HCT116 (cell line): ENCODE data around the gene DDX24. TPM values are rescaled to one million over a fixed set of nuclear protein-coding genes. Genes with fewer than 3 reads are reported as not detected.

ENCODE experiments used
- ATAC-seq: fragments of 200-7000 bp; cut with Tn5 transposase; 2 replicates; pipeline ENCODE4 v1.9.1; 2020; ENCODE audit warnings: mild to moderate bottlenecking, moderate library complexity
- BruUV-seq: library from RNA; stranded (reverse); fragments of 400-500 nt; replicated peaks from 2 replicates; lab custom pipeline; 2021; lab: Mats Ljungman, UMichigan
- CTCF ChIA-PET: fragments of 300-600 bp; sonication (Branson Sonifier 250); formaldehyde crosslinking; loops from one replicate; lab custom pipeline; 2021; ENCODE audit warnings: antibody characterized with exemption; lab: Charles Lee
- POLR2A ChIA-PET: fragments of 300-600, 350-600 bp; sonication (Branson Sonifier 250); formaldehyde crosslinking; loops from one replicate; lab custom pipeline; 2021; ENCODE audit warnings: antibody characterized with exemption; lab: Charles Lee
- RAD21 ChIA-PET, 2 experiments: fragments of 300-600 bp; sonication (Branson Sonifier 250); formaldehyde crosslinking; loops; one replicate each; lab custom pipeline; 2023; ENCODE audit warnings: low total read pairs in 2 of 2; ENCODE audit not compliant: uncharacterized antibody in 2 of 2, unreplicated experiment in 2 of 2, low non-redundant PET in 1 of 2; lab: Charles Lee
- DNase-seq: peaks from one replicate; pipeline ENCODE4 v3.0.0-alpha.2; 2010; ENCODE audit warnings: low read depth, low spot score
- H2AFZ ChIP-seq: fragments of 200-600 bp; shearing (Covaris generic), sonication (generic); 2 replicates; pipeline ENCODE4 v1.6.1; 2017; ENCODE audit warnings: low read depth, mixed run types, mixed read lengths, antibody characterized with exemption, low read length; ENCODE audit not compliant: poor library complexity, severe bottlenecking
- H3K27ac ChIP-seq: 2 replicates; pipeline ENCODE4 v1.5.1; 2012; ENCODE audit warnings: low read depth, low read length
- H3K27me3 ChIP-seq: fragments of 200-600 bp; sonication (generic); 2 replicates; pipeline ENCODE4 v1.6.1; 2016; ENCODE audit warnings: mixed run types, low read length, mixed read lengths; ENCODE audit not compliant: insufficient read depth
- H3K36me3 ChIP-seq, 2 experiments: fragments of 200-500 bp in 1 of 2; fragments of 200-600 bp in 1 of 2; sonication (Bioruptor generic) in 1 of 2; sonication (generic) in 1 of 2; 2 replicates each; pipeline versions ENCODE4 v1.5.1 to v1.6.1; 2014 to 2016; ENCODE audit warnings: low read length in 2 of 2, inconsistent platforms in 1 of 2, mixed read lengths in 1 of 2, mixed run types in 1 of 2; ENCODE audit not compliant: insufficient read depth in 2 of 2, control insufficient read depth in 1 of 2
- H3K4me1 ChIP-seq, 2 experiments: fragments of 200-600 bp in 1 of 2; sonication (generic) in 1 of 2; 2 replicates each; pipeline versions ENCODE4 v1.5.1 to v1.6.1; 2012 to 2017; ENCODE audit warnings: low read length in 2 of 2, inconsistent platforms in 1 of 2, mild to moderate bottlenecking in 1 of 2, mixed read lengths in 1 of 2, mixed run types in 1 of 2, moderate library complexity in 1 of 2; ENCODE audit not compliant: insufficient read depth in 2 of 2, control insufficient read depth in 1 of 2
- H3K4me2 ChIP-seq: fragments of 200-600 bp; sonication (generic); 2 replicates; pipeline ENCODE4 v1.6.1; 2017; ENCODE audit warnings: mixed run types, low read length, mixed read lengths
- H3K4me3 ChIP-seq, 2 experiments: fragments of 200-600 bp in 1 of 2; sonication (generic) in 1 of 2; replicated peaks in 1 of 2; 2 replicates each; pipeline ENCODE4 v1.5.1; 2011 to 2016; ENCODE audit warnings: low read length in 2 of 2, control low read depth in 1 of 2, low read depth in 1 of 2, mild to moderate bottlenecking in 1 of 2, mixed read lengths in 1 of 2, mixed run types in 1 of 2
- H3K79me2 ChIP-seq: fragments of 200-600 bp; sonication (generic); 2 replicates; pipeline ENCODE4 v1.6.1; 2017; ENCODE audit warnings: mild to moderate bottlenecking, mixed run types, low read length, moderate library complexity, mixed read lengths; ENCODE audit not compliant: insufficient read depth
- H3K9ac ChIP-seq: fragments of 200-600 bp; sonication (generic); 2 replicates; pipeline ENCODE4 v1.6.1; 2016; ENCODE audit warnings: low read length, mixed read lengths
- H3K9me2 ChIP-seq: fragments of 200-600 bp; sonication (generic), shearing (Covaris generic); 2 replicates; pipeline ENCODE4 v1.6.1; 2017; ENCODE audit warnings: mixed run types, mild to moderate bottlenecking, moderate library complexity; ENCODE audit not compliant: insufficient read depth
- H3K9me3 ChIP-seq, 2 experiments: fragments of 200-500 bp in 1 of 2; fragments of 200-600 bp in 1 of 2; sonication (Bioruptor generic) in 1 of 2; sonication (generic) in 1 of 2; 2 replicates each; pipeline ENCODE4 v1.6.1; 2014 to 2017; ENCODE audit warnings: low read length in 2 of 2, mixed read lengths in 2 of 2, inconsistent platforms in 1 of 2, low read depth in 1 of 2, mild to moderate bottlenecking in 1 of 2, mixed run types in 1 of 2, moderate library complexity in 1 of 2; ENCODE audit not compliant: control insufficient read depth in 1 of 2, insufficient read depth in 1 of 2
- H4K20me1 ChIP-seq: fragments of 200-600 bp; sonication (generic), shearing (Covaris generic); 2 replicates; pipeline ENCODE4 v1.6.1; 2017; ENCODE audit warnings: mixed run types, mild to moderate bottlenecking, moderate library complexity; ENCODE audit not compliant: insufficient read depth
- ATF3 ChIP-seq: IDR thresholded peaks from 2 replicates; pipeline ENCODE4 v1.6.1; 2012
- CTCF ChIP-seq, 3 experiments: fragments of 200-600 bp in 1 of 3; sonication (generic) in 1 of 3; IDR thresholded peaks in 2 of 3; conservative IDR thresholded peaks in 1 of 3; 2 replicates each; pipeline ENCODE4 v1.5.1; 2012 to 2017; ENCODE audit warnings: low read depth in 2 of 3, low read length in 2 of 3, antibody characterized with exemption in 1 of 3, borderline replicate concordance in 1 of 3, control low read depth in 1 of 3, mild to moderate bottlenecking in 1 of 3, mixed read lengths in 1 of 3, mixed run types in 1 of 3, moderate library complexity in 1 of 3; ENCODE audit not compliant: insufficient read depth in 1 of 3
- EGR1 ChIP-seq: IDR thresholded peaks from 2 replicates; pipeline ENCODE4 v1.6.1; 2012; ENCODE audit warnings: low read depth
- ELF1 ChIP-seq: IDR thresholded peaks from 2 replicates; pipeline ENCODE4 v1.6.1; 2012; ENCODE audit warnings: low read depth, borderline replicate concordance
- EZH2 ChIP-seq: fragments of 200-600 bp; sonication (generic); IDR thresholded peaks from 2 replicates; pipeline ENCODE4 v1.6.1; 2017; ENCODE audit warnings: antibody characterized with exemption, mixed run types
- EZH2phosphoT487 ChIP-seq: fragments of 200-600 bp; IDR thresholded peaks from 2 replicates; pipeline ENCODE4 v1.6.1; 2018; ENCODE audit warnings: antibody characterized with exemption, borderline replicate concordance
- FOSL1 ChIP-seq: IDR thresholded peaks from 2 replicates; pipeline ENCODE4 v1.6.1; 2012; ENCODE audit warnings: low read depth
- JUND ChIP-seq: IDR thresholded peaks from 2 replicates; pipeline ENCODE4 v1.6.1; 2012
- POLR2AphosphoS5 ChIP-seq: IDR thresholded peaks from 2 replicates; pipeline ENCODE4 v1.6.1; 2011; ENCODE audit warnings: mild to moderate bottlenecking, low read depth, low read length, moderate library complexity
- RAD21 ChIP-seq: IDR thresholded peaks from 2 replicates; pipeline ENCODE4 v1.6.1; 2012; ENCODE audit warnings: low read depth, mild to moderate bottlenecking
- SIN3A ChIP-seq: IDR thresholded peaks from 2 replicates; pipeline ENCODE4 v1.6.1; 2012; ENCODE audit warnings: low read depth
- SP1 ChIP-seq: IDR thresholded peaks from 2 replicates; pipeline ENCODE4 v1.6.1; 2012; ENCODE audit warnings: low read depth
- SRF ChIP-seq: IDR thresholded peaks from 2 replicates; pipeline ENCODE4 v1.6.1; 2012; ENCODE audit warnings: low read depth
- TCF7L2 ChIP-seq: IDR thresholded peaks from 2 replicates; pipeline ENCODE4 v1.7.0; 2011; ENCODE audit warnings: borderline replicate concordance, inconsistent platforms; ENCODE audit not compliant: insufficient read depth, insufficient read length; ENCODE audit errors: extremely low read depth
- YY1 ChIP-seq: IDR thresholded peaks from 2 replicates; pipeline ENCODE4 v1.6.1; 2011; ENCODE audit warnings: low read length, low read depth, moderate library complexity, mild to moderate bottlenecking; ENCODE audit not compliant: insufficient replicate concordance; ENCODE audit errors: extremely low read depth
- ZBTB33 ChIP-seq: IDR thresholded peaks from 2 replicates; pipeline ENCODE4 v1.6.1; 2011; ENCODE audit warnings: mild to moderate bottlenecking, low read length, moderate library complexity; ENCODE audit not compliant: insufficient replicate concordance; ENCODE audit errors: extremely low read depth
- ZNF274 ChIP-seq: fragments of 200-500 bp; sonication (Bioruptor generic); IDR thresholded peaks from 2 replicates; pipeline ENCODE4 v1.6.1; 2014; ENCODE audit warnings: mild to moderate bottlenecking, low read depth, low read length, inconsistent platforms
- intact Hi-C: fragments of 100-400 bp; cut with micrococcal nuclease; formaldehyde crosslinking; loops from 2 replicates; pipeline ENCODE4 v1.10.0; 2022
- total RNA-seq: library from RNA; stranded (reverse); gene quantifications from one replicate; pipeline ENCODE4 v1.2.1, GENCODE V29; 2021; ENCODE audit not compliant: unreplicated experiment

The DDX24 gene
- total RNA-seq, 1 experiment from 2014 or later: 169 TPM

GRCh38 chr14:94093418-94093817, 12.4 kb upstream of the DDX24 start:
- Histone ChIP-seq H3K9ac (no peak overlapping the region), H3K4me2 (no peak overlapping the region), H3K9me3 (no peaks in the 10 kb centered on the region), H3K27me3 (no peaks in the 10 kb centered on the region), H3K9me2 (no peaks in the 10 kb centered on the region), H3K4me3 (no peak overlapping the region), H3K27ac (no peak overlapping the region), H3K4me1 (peaks cover 0 to 6% of the 10 kb centered on the region in 2 experiments; a peak in 1 of 4 replicates), H3K79me2 (no peaks in the 10 kb centered on the region), H3K36me3 (no peaks in the 10 kb centered on the region), H2AFZ (no peak overlapping the region), H4K20me1 (no peaks in the 10 kb centered on the region)
- RAD21 ChIA-PET: no interaction called here
- ATAC-seq (no peak), DNase-seq (no peak)
- intact Hi-C loops: no loop called here
- CTCF ChIA-PET: no interaction called here
- TF ChIP-seq TCF7L2: no peak
- no peak for TF ChIP-seq ZNF274
- TF ChIP-seq CTCF (IDR thresholded peaks at IDR 0.05 in 2 of 3, conservative IDR thresholded peaks at IDR 0.05 in 1 of 3; ENCODE audit: borderline replicate concordance in 1 of 3, insufficient read depth in 1 of 3, low read depth in 2 of 3, low read length in 2 of 3): no peak
- TF ChIP-seq EZH2: no peak
- no peak for TF ChIP-seq EZH2phosphoT487
- no peak for TF ChIP-seq ZBTB33
- no peak for TF ChIP-seq ATF3
- TF ChIP-seq YY1: no peak
- TF ChIP-seq JUND: no peak
- TF ChIP-seq ELF1: no peak
- no peak for TF ChIP-seq SIN3A
- TF ChIP-seq FOSL1: no peak
- TF ChIP-seq POLR2AphosphoS5: no peak
- TF ChIP-seq EGR1: no peak
- TF ChIP-seq SRF: no peak
- TF ChIP-seq SP1: no peak
- TF ChIP-seq RAD21: no peak
- POLR2A ChIA-PET: no interaction called here
- BruUV-seq: no TSS peak
